ENCODE results near the gene SPATA25.
A peak's percentile ranks its signal among the peaks of the same experiment; 100 is the strongest.
"Not testable (repeated sequence)": the region's sequence is repeated elsewhere in the genome, so short reads cannot be mapped to it uniquely, and the experiment has no call there.

The SPATA25 gene, protein sequence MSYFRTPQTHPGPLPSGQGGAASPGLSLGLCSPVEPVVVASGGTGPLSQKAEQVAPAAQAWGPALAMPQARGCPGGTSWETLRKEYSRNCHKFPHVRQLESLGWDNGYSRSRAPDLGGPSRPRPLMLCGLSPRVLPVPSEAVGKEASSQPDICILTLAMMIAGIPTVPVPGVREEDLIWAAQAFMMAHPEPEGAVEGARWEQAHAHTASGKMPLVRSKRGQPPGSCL

DNA sequence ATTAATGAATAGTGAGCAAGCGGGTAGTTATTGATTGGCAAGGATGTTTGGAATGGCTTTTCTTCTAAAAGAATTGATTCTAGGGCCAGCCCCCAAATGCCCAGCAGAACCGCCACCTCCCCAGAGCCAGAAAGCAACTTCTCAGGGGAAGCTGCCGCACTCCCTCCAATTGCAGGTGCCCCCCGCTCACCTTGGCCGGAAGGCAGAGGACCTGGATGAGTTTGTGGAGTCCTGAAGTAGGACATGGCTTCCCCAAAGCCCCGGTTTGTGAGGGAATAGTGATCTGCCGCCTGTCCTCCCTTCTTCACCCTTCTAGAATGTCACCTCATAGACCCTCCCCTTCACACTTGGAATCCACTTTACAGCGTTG is at the start of gene SPATA25:
Gene SPATA25 (minus strand): TSS at position 277 of the 370 bp plus-strand sequence. CDS start 32 bp downstream, at position 245.
- DNase-seq = no peak

DNA sequence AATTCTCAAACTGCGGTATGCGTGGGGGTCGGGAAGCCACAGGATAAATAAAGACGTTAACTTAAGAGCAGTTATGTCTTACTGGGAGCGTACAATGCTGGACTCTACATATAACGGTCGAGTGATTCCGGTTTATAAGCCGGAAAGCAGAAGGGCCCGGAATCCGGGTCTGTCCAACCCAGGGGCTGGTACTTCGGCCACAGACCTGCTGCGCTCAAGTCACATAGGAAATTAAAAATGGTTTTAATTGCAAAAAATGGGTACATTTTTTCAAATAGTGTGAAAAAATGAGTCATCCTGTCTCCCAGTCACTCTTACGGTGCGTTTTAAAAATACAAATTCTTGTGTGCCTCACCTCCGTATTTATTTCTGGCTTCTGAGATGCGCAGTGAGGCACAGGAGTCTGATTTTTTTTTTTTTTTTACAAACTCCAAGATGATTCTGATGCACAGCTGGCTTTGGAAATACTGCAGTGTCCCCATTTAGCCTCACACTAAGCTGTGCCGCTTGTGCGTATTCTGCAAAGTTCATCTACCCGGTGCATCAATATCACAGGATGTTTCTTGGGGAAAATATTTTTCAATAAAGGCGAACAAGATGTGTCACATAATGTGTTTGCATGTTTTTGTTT is 48.1 kb upstream of the SPATA25 start:
- DNase-seq = peak; percentile 57

DNA sequence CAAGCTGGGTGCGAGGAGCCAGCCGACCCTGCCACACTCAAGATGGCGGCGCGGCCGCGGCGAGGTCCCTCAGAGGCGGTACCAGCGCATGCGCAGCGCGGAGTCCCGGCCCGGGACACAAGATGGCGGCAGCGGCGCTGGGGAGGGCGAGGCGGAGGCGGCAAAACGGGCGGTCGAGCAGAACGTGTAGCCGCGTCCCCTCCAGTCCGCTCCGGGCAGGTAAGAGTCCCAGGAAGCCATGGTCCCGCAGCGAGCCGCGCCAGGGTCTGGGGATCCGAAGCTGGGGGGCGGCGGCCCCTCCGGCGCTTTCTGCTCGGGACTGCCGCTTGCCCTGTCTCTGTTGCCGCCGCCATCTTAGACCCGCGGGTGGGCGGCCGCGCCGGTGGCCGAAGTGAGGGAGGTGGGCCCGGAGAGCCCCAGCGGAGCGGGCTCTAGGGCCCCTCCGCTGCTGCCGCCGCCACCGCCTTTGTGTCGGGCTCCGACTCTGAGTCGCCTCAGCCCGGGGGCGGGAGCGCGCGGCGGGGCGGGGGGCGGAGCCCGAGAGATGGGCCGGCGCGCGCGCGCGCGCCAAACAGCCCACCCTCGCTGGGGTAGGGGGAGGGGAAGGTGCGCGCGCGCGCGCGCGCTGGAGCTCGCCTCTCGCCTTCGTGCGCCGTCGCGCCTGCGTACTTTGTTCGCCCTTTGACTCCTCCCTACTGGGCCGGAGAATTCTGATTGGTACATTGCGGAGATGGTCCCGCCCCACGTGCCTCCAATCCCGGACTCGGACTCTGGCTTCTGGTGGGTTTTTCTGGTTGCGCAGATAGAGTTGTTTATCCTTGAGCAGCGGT is 47.4 kb upstream of the SPATA25 start, which contains the start of gene PCIF1:
Gene PCIF1 (plus strand): TSS at position 98 of the 830 bp plus-strand sequence. CDS start 4,317 bp downstream, outside the sequence.
- peak; percentile 96 for DNase-seq

DNA sequence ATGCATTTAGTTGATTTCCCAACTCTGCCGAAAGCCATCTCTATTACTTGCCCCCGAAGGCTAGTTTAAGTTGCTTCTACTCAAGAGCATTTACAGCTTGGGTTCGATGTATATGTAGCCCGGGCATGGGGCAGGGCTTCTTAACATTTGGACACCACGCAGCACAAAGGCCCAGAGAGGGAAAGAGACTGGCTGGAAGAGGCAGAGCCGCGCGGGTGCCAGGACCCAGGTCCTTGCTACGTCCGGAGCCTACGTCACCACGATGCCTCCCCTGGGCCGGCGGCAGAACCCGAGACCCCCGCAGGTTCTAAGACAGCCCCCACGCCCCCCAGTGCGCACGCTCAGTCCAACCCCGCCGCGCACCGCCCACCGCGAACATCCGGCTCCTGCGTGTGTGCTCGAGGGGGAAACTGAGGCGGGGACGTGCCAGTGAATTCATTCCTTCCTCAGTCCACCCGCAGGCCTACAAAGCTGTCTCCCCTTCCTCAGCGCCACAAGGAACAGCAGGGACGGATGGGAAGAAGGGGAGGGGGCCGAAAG is 46.7 kb upstream of the SPATA25 start:
- DNase-seq = no peak

DNA sequence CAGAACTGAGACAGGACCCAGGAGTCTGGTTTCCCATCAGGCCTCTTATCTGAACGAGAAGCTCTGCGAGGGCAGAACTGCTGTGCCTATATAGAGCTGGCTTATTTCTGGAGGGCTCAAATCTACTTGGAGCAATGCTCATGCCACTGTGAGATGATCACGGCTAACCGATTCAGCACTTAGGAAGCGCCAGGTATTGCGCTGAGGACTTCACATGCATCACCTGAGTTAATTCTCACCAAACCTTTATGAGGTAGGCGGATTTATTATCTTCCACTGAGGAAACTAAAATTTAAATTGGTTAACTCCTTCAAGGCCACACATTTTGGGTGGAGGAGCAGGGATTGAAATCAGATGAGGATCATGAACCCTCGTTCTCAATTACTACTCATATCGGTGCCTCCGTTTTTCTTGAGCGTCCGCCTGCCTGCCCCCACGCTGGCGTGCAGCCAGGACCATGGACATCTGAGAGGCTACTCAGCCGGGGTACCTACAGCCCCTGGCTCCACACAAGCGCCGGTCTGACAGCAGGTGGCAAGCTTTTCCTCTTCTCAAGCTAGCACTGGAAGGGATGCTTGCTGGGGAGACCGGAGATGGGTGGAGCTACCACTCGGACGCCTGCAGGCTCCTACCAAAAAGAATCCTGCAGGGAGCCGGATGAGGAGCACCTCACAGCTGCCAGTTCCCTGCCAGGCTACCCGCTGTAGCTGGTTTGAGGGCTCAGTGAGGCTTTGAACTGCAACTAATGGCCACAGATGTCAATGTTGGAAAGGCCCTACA is 46.0 kb upstream of the SPATA25 start:
- DNase-seq = peak; percentile 54

DNA sequence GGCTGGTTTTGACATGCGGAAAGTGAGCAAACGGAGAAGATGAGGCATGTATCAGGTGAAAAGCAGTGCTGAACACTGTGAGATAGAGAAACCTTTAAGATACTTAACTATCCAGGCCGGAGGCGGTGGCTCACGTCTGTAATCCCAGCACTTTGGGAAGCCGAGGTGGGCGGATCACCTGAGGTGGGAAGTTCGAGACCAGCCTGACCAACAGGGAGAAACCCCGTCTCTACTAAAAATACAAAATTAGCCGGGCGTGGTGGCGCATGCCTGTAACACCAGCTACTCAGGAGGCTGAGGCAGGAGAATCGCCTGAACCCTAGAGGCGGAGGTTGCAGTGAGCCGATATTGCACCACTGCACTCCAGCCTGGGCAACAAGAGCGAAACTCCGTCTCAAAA is 44.3 kb upstream of the SPATA25 start:
- not testable (repeated sequence) for DNase-seq

DNA sequence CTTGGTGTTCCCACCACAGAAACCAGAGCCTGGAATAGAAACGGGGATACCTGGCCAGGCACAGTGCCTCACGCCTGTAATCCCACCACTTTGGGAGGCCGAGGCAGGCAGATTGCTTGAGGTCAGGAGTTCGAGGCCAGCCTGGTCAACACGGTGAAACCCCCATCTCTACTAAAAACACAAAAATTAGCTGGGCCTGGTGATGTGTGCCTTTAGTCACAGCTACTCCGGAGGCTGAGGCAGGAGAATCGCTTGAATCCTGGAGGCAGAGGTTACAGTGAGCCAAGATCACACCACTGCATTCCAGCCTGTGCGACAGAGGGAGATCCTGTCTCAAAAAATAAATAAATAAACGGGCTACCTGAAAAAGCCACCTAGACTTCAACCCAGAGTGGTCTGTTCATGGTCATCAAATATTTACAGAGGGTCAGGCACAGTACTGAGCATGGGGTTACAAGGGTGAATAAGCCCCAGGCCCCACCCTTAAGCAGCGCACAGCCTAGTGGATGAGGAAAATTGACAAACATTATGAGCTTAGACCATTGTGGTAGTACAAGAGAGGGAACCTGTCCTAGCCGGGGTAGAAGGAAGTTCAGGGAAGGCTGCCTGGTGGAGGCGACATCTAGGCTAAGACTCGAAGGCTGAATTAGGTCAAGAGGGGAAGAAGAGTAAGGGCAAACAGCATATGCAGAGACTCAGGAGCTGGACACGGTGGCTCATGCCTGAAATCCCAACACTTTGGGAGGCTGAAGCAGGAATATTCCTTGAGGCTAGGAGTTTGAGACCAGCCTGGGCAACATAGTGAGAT is 39.9 kb upstream of the SPATA25 start:
- DNase-seq = no peak

DNA sequence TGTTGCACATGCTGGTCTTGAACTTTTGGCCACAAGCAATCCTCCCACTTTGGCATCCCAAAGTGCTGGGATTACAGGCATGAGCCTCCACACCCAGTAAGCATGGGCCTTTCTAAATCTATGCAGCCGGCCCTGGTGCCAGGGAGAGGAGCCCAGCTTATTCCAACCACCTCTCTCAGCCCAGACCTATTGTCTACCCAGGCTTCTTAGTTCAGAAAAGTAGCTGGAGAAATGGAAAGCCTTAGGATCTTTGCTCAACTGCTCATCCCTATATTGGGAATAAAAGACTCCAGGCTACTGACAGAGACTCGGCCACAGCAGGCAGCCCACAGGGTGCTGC is 39.3 kb upstream of the SPATA25 start:
- no peak for DNase-seq

DNA sequence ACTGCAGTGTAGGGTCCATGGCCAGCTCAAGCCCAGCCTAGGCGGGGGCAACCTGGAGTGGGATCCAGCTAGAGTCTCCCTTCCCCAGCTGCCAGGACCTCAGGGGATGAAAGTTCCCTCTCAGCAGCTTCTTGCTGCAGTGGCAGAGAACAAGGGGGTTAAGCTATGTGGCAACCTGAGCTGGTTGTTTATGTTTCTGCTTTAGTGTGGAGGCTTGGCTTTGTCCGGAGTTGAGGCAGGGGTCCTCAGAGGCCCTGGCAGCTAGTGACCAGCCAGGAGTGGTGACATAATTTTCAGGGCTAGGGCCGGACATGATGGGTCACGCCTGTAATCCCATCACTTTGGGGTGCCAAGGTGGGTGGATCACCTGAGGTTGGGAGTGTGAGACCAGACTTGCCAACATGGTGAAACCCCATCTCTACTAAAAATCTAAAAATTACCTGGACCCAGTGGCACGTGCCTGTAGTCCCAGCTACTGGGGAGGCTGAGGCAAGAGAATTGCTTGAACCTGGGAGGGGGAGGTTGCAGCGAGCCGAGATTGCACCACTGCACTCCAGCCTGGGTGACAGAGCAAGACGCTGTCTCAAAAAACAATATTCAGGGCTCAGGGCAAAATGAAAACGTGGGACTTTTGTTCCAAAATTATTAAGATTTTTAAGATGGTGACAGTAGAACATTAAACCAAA is 38.5 kb upstream of the SPATA25 start:
- no peak for DNase-seq

DNA sequence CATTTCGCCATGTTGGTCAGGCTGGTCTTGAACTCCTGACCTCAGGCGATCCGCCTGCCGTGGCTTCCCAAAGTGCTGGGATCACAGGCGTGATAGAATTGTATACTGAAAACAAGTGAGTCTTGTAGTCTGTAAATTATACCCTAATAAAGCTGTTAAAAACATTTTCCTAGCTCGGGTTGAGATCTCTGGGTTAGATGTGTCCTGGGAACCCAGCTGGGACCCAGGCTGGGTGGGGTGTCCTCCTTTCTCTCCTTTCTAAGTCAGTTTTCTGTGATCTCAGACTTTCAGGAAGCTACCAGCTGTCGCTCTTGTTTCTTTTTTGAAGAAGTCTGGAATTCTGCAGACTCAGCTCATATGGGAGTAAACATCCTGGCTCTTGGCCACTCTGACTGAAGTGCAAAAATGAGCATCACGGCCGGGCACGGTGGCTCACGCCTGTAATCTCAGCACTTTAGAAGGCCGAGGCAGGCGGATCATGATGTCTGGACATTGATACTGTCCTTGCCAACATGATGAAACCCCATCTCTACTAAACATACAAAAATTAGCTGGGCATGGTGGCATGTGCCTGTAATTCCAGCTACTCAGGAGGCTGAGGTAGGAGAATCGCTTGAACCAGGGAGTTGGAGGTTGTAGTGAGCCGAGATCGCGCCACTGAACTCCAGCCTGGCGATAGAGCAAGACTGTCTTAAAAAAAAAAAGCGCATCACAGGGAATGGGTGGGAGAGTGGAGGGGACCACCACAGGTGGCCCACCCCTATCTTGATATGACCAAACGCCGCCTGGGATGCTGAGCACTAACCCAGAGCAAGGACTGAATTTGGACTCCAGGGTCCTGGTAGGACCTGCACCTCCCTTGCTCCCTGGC is 37.2 kb upstream of the SPATA25 start:
- DNase-seq = peak; percentile 30

DNA sequence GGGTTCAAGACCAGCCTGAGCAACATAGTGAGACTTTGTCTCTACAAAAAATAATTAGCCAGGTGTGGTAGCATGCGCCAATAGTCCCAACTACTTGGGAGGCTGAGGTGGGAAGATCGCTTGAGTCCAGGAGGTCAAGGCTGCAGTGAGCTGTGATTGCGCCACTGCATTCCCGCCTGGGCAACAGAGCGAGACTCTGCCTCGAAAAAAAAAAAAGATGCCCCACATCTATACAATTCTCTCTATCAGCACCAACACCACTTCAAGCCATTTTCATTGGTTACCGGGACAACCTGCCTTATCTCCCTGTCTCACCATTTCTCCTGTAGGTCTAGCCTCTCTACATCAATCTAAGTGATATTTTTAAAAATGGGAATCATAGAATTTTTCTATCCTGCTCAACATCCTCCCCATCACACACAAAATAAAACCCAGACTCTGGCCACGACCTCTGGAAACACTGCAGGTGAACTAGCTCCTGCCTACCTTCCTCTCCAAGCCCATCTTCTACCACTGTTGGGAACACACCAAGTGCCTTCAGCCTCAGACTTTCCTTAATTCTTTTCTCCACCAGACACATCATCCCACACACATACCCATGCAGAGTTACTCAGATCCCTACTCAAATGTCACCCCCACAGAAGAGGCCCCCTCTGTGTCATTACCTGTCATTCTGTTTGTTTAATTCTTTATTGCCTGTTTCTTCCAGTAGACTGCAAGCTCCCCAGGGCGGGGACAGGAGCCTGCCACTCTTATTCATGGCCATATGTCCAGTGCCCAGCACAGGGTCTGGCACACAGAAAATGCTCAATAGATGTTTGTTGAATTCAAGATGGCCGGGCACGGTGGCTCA is 34.1 kb upstream of the SPATA25 start:
- DNase-seq = no peak

DNA sequence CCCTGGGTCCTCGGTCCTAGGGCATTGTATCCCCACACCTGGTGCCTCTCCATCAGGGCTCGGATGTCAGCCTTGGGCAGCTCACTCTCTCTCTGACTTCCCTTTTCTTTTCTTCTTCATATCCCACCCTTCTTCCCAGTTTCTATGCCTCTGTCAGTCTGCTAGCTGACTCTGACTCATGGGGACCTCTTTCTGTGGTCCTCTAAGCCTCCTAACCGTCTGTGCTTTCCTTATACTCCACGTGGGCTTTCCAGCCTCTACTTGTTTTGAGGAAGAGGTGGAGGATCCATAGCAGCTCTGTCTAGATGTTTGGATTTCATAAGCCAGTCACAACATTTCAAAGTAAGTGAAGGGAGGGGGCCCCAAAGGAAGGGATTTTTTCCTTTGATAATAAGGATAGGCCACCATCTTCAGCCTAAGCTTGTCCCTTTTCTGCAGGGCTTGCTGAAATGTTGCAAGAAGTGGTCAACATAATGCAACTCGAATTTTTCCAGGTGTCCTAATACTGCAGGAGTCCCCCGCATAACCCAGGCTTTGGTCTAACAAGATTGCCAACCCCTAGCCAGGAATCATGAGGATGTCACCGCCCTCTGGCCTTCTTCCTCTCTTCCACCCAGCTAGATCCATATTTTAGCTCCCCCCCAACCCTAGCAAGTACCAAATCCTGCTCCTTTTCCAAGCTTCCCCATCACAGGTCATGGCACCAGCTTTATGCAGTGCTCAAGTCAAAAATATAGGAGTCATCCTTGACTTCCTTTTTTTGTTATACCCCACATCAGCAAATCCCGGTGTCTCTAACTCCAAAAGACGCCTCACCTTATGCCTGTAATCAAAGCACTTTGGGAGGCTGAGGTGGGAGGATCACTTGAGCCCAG is 33.3 kb upstream of the SPATA25 start:
- DNase-seq = no peak

DNA sequence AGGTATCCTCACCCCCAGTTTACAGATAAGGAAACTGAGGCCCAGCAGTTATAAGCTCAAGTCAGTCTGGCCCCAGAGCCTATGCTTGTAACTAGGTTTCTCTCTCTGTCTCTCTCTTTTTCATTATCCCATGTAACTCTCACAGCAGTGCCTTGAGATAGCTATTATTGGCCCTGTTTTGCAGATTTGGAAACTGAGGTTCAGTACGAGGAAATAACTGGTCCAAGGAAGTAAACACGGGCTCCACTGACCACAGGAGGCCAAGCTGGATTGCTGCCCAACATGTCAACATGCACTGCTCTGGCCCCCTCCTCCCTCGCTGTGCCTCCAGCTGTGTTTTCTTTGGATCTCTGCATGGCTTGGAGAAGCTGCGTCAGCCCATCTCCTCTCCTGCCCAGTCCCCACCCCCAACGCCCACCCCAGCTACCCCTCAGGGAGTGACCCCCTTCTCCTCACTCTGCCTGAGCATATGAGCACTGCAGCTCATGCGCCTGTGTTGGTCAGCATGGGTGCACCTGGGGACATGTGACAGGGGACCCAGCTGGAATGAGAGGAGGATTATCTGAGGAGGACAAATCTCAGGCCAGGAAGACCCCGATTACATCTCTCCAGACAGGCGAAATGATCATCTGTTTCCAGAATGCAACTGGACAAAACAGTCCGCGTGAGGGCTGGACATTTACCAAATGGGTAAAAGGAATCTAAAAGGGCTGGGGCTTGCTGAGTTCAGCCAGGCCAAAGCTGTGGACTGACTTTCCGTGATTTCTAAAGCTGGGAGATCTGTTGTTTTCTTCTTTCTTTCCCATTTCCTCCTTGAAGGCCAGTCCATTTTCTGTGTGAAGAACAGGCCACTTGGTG is 32.3 kb upstream of the SPATA25 start:
- DNase-seq = no peak

DNA sequence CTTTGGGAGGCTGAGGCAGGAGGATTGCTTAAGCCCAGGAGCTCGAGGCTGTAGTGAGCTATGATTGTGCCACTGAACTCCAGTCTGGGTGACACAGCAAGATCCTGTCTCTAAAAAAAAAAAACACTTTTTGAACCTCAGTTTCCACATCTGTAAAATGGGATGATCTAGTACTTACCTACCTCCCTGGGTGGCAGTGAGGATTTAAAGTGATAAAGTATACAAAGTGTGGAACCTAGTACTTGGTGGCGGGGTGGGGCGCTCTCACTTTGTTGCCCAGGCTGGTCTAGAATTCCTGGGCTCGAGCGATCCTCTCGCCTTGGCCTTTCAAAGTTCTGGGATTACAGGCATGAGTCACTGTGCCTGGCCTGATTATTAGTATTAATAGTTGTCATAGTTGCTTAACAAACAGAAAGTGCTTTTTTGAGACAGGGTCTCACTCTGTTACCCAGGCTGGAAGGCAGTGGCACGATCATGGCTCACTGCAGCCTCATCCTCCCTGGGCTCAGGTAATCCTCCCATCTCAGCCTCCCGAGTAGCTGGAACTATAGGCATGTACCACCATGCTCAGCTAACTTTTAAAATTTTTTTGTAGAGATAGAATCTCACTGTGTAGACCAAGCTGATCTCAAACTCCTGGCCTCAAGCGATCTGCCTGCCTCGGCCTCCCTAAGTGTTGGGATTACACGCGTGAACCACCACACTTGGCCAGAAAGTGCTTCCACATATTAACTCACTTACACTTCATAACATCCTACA is 31.5 kb upstream of the SPATA25 start:
- DNase-seq = no peak

DNA sequence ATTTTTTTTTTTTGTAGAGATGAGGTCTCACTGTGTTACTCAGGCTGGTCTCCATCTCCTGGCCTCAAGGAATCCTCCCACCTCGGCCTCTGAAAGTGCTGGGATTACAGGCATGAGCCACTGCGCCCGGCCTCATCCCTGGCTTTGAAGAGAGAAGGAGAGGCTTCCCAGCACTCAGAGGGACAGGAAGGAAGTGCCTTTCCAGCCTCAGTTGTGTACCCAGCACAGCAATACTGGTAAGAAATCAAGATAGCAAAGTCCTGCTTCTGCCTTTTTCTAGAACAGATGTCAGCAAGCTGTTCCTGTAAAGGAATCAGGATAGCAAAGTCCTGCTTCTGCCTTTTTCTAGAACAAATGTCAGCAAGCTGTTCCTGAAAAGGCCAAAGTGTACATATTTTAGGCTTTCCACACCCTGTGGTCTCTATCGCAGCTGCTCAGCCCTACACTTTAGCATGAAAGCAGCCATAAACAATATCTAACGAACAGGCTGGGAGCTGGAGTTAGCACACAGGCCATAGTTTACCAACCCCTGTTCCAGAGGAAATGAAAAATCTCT is 30.8 kb upstream of the SPATA25 start:
- no peak for DNase-seq

DNA sequence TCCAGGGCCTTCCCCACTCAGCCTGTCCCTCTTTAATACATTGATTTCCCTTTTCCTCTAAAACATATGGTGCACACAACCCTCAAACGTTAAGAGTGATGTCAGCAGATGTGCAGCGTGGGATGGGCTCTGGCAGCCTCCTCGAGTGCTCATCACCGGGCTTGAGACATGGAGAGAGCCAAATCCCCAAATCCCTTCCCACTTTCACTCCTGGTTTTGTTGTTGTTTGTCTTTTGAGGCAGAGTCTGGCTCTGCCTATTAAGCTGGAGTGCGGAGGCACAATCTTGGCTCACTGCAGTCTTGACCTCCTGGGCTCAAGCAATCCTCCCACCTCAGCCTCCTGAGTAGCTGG is 30.3 kb upstream of the SPATA25 start:
- DNase-seq = no peak
